Measurements from ENCODE around the gene PCBP3.

DNA sequence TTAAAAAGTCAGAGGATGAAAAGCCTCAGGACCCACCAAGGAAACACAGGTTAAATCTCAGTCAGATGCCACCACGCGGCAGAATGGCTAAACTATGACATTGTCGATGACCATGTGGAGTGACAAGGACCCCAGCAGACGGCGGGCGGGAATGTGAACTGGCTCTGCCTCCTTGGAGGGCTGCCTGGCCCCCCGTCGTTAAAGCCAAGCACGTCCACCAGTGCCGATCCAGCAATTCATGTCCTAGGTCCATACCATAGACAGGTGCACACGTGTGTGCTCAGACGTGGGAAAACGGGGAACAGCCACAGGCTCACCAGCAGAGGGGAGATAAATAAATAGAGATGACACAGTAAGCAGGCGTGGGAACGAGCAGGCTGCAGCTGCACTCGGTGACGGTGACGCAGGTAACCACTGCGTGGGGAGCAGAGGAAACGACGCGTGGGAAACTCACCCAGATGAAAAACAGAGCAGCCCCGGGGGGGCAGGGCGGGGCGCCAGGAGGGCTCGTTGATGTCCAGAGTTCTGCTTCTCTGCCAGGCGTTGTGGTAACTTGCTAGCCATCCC lies 28.3 kb upstream of the PCBP3 start:
- TF ChIP-seq, protein P1, sequence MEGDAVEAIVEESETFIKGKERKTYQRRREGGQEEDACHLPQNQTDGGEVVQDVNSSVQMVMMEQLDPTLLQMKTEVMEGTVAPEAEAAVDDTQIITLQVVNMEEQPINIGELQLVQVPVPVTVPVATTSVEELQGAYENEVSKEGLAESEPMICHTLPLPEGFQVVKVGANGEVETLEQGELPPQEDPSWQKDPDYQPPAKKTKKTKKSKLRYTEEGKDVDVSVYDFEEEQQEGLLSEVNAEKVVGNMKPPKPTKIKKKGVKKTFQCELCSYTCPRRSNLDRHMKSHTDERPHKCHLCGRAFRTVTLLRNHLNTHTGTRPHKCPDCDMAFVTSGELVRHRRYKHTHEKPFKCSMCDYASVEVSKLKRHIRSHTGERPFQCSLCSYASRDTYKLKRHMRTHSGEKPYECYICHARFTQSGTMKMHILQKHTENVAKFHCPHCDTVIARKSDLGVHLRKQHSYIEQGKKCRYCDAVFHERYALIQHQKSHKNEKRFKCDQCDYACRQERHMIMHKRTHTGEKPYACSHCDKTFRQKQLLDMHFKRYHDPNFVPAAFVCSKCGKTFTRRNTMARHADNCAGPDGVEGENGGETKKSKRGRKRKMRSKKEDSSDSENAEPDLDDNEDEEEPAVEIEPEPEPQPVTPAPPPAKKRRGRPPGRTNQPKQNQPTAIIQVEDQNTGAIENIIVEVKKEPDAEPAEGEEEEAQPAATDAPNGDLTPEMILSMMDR (IDR thresholded peaks at IDR 0.05): no peak
- no peak for TF ChIP-seq POLR2A (IDR thresholded peaks at IDR 0.05)
